Measurements from ENCODE around the gene SLC4A3.

The SLC4A3 gene

DNA sequence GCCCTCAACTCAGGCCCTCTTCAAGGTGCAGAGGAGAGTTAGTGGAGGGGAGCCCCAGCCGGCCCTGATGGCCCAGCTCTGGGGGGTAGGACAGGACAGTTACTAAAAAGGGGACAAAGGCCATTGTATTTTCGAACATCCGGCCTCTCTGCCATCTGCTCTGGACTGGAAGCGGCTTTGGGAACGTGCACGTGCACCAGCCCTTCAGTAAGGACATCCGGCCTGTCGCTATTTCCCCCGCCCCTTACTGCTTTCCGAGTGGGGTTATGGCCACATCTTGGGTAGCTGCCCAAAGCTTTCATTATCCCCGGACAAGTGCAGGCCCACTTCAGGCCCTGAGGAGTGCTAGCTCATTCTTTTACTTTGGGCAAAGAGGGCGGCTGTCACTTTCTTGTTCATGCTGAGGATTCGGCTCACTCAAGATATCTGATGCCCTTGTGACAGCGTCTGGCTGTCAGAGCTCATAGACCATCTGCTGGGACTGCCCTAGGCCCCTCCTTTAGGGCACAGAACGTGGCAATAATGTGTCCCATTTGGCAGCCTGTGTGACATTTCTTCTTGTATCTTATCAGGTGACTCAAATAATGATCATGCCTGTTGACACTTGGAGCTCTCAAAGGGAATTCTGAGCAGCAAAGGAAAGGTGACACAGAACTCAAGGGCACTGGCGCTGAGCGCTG is 17.5 kb downstream of the SLC4A3 start:
- TF ChIP-seq, protein P1, sequence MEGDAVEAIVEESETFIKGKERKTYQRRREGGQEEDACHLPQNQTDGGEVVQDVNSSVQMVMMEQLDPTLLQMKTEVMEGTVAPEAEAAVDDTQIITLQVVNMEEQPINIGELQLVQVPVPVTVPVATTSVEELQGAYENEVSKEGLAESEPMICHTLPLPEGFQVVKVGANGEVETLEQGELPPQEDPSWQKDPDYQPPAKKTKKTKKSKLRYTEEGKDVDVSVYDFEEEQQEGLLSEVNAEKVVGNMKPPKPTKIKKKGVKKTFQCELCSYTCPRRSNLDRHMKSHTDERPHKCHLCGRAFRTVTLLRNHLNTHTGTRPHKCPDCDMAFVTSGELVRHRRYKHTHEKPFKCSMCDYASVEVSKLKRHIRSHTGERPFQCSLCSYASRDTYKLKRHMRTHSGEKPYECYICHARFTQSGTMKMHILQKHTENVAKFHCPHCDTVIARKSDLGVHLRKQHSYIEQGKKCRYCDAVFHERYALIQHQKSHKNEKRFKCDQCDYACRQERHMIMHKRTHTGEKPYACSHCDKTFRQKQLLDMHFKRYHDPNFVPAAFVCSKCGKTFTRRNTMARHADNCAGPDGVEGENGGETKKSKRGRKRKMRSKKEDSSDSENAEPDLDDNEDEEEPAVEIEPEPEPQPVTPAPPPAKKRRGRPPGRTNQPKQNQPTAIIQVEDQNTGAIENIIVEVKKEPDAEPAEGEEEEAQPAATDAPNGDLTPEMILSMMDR (tag by site-specific recombination; IDR thresholded peaks at IDR 0.05) = no peak
- TF ChIP-seq ZNF184 (tag by site-specific recombination; IDR thresholded peaks at IDR 0.05) = no peak
- Histone ChIP-seq H3K9me3 (ENCODE audit: control insufficient read depth, insufficient read depth, low read depth, low read length) (no peaks in the 10 kb centered on the region), H3K4me1 (ENCODE audit: control insufficient read depth, insufficient read depth, low read length) (no peaks in the 10 kb centered on the region), H3K27ac (ENCODE audit: extremely low read depth, low read depth, low read length) (no peak overlapping the region), H3K4me3 (ENCODE audit: low read depth, low read length) (no peak overlapping the region), H3K36me3 (ENCODE audit: control insufficient read depth in 2 of 2, insufficient read depth in 1 of 2, low read length in 2 of 2) (peaks cover 0 to 5% of the 10 kb centered on the region in 2 experiments; a peak in 1 of 3 replicates)
- POLR2A ChIA-PET = interaction anchor here (2.1 kb wide), 1 partner anchor 74 kb away, joined by 5 read pairs; the partner anchor contains the start of gene OBSL1
- CTCF ChIA-PET = interaction anchor here (0.6 to 8.2 kb wide), 9 partner anchors 9 to 1199 kb away, joined by 3 to 112 read pairs (median 3); partner anchors contain the start of genes CHPF and TMEM198

DNA sequence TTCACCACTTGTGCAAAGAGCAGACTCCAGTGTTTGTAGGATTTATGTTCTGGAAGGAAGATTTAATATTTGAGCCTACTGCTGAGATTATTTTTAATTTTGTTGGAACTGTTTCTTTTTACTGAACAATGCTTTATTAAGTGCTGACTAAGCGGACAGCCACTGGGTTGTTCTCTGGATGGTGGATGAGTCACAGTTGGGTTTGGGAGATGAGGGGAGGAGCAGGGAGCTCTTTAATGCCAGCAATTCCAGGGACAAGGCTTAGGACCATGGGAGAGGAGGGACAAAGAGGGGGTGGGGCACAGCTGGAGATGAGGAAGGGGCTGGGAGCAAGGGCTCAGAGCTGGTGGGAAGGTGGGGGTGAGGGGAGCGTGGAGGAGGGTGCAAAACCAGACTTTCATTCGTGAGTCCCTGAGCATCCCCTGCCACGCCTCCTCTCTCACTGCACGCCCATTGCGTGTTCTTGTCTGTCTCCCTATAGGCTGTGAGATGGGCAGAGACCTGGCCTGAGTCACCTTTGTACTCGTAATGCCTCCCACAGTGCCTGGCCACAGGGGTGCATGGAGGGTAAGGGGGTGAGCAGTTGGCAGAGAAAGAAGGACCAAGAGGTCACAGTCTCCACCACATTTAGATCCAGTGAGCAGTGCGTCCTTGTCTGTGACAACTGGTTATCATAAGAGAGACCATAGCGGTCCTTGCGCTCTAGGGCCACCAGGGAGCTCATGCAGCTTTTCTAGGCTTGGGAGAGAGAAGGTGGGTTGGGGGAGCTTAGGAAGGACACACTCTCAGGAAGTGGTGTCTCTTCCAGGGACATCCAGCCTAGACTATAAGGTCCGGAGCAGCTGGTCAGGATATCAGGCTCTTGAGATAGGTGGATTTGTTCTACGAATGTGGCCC is 18.4 kb downstream of the SLC4A3 start:
- ChIA-PET POLR2A (interaction anchor here (2.1 kb wide), 1 partner anchor 75 kb away, joined by 5 read pairs; the partner anchor contains the start of gene OBSL1), CTCF (interaction anchor here (0.5 to 8.2 kb wide), 8 partner anchors 8 to 104 kb away, joined by 3 to 112 read pairs (median 4); partner anchors contain the start of genes CHPF and TMEM198)
- Histone ChIP-seq H3K4me1 (ENCODE audit: control insufficient read depth, insufficient read depth, low read length) (no peaks in the 10 kb centered on the region), H3K4me3 (ENCODE audit: low read depth, low read length) (no peak overlapping the region), H3K36me3 (ENCODE audit: control insufficient read depth in 2 of 2, insufficient read depth in 1 of 2, low read length in 2 of 2) (peaks cover 0 to 3% of the 10 kb centered on the region in 2 experiments; a peak in 1 of 3 replicates), H3K9me3 (ENCODE audit: control insufficient read depth, insufficient read depth, low read depth, low read length) (no peaks in the 10 kb centered on the region), H3K27ac (ENCODE audit: extremely low read depth, low read depth, low read length) (no peak overlapping the region)
- TF ChIP-seq KLF9 (tag by site-specific recombination; IDR thresholded peaks at IDR 0.05; ENCODE audit: low read depth) (peak; percentile 34; the same call in 1 of the 2 replicates), SETDB1 (IDR thresholded peaks at IDR 0.05; ENCODE audit: insufficient read length, low read length) (no peak), ZNF155 (tag by site-specific recombination; IDR thresholded peaks at IDR 0.05) (no peak), ZIC2 (tag by site-specific recombination; IDR thresholded peaks at IDR 0.05) (no peak), OVOL3 (tag by site-specific recombination; IDR thresholded peaks at IDR 0.05) (no peak), SP2 (tag by site-specific recombination; IDR thresholded peaks at IDR 0.05) (peak; percentile 22; the same call in 1 of the 2 replicates), MZF1 (tag by site-specific recombination; IDR thresholded peaks at IDR 0.05; ENCODE audit: borderline replicate concordance) (no peak), ZFP3 (tag by site-specific recombination; IDR thresholded peaks at IDR 0.05; ENCODE audit: low read depth) (no peak), ZNF138 (tag by site-specific recombination; IDR thresholded peaks at IDR 0.05; ENCODE audit: borderline replicate concordance) (no peak), ZNF366 (tag by site-specific recombination; conservative IDR thresholded peaks at IDR 0.05) (no peak), PRDM1 (tag by site-specific recombination; IDR thresholded peaks at IDR 0.05) (no peak), ZNF677 (tag by site-specific recombination; IDR thresholded peaks at IDR 0.05) (no peak), ZFHX2 (tag by site-specific recombination; conservative IDR thresholded peaks at IDR 0.05) (0 out of 2 replicates have a peak, but pooled peaks have one; percentile 20), ZBTB20 (tag by site-specific recombination; IDR thresholded peaks at IDR 0.05) (no peak), ZBTB48 (tag by site-specific recombination; IDR thresholded peaks at IDR 0.05) (no peak)
- TF ChIP-seq, protein P2, sequence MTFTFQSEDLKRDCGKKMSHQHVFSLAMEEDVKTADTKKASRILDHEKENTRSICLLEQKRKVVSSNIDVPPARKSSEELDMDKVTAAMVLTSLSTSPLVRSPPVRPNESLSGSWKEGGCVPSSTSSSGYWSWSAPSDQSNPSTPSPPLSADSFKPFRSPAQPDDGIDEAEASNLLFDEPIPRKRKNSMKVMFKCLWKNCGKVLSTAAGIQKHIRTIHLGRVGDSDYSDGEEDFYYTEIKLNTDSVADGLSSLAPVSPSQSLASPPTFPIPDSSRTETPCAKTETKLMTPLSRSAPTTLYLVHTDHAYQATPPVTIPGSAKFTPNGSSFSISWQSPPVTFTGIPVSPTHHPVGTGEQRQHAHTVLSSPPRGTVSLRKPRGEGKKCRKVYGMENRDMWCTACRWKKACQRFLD (tag by site-specific recombination; IDR thresholded peaks at IDR 0.05) = no peak
- TF ChIP-seq, protein P3, sequence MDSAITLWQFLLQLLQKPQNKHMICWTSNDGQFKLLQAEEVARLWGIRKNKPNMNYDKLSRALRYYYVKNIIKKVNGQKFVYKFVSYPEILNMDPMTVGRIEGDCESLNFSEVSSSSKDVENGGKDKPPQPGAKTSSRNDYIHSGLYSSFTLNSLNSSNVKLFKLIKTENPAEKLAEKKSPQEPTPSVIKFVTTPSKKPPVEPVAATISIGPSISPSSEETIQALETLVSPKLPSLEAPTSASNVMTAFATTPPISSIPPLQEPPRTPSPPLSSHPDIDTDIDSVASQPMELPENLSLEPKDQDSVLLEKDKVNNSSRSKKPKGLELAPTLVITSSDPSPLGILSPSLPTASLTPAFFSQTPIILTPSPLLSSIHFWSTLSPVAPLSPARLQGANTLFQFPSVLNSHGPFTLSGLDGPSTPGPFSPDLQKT (IDR thresholded peaks at IDR 0.05; ENCODE audit: borderline replicate concordance, low read depth, low read length) = no peak
- TF ChIP-seq, protein P4, sequence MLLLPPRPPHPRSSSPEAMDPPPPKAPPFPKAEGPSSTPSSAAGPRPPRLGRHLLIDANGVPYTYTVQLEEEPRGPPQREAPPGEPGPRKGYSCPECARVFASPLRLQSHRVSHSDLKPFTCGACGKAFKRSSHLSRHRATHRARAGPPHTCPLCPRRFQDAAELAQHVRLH (tag by site-specific recombination; IDR thresholded peaks at IDR 0.05) = no peak
- TF ChIP-seq, protein P5, sequence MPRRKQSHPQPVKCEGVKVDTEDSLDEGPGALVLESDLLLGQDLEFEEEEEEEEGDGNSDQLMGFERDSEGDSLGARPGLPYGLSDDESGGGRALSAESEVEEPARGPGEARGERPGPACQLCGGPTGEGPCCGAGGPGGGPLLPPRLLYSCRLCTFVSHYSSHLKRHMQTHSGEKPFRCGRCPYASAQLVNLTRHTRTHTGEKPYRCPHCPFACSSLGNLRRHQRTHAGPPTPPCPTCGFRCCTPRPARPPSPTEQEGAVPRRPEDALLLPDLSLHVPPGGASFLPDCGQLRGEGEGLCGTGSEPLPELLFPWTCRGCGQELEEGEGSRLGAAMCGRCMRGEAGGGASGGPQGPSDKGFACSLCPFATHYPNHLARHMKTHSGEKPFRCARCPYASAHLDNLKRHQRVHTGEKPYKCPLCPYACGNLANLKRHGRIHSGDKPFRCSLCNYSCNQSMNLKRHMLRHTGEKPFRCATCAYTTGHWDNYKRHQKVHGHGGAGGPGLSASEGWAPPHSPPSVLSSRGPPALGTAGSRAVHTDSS (tag by site-specific recombination; IDR thresholded peaks at IDR 0.05) = no peak
- TF ChIP-seq, protein P6, sequence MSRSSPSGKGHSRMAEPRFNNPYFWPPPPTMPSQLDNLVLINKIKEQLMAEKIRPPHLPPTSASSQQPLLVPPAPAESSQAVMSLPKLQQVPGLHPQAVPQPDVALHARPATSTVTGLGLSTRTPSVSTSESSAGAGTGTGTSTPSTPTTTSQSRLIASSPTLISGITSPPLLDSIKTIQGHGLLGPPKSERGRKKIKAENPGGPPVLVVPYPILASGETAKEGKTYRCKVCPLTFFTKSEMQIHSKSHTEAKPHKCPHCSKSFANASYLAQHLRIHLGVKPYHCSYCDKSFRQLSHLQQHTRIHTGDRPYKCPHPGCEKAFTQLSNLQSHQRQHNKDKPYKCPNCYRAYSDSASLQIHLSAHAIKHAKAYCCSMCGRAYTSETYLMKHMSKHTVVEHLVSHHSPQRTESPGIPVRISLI (tag by site-specific recombination; IDR thresholded peaks at IDR 0.05) = no peak
- TF ChIP-seq, protein P7, sequence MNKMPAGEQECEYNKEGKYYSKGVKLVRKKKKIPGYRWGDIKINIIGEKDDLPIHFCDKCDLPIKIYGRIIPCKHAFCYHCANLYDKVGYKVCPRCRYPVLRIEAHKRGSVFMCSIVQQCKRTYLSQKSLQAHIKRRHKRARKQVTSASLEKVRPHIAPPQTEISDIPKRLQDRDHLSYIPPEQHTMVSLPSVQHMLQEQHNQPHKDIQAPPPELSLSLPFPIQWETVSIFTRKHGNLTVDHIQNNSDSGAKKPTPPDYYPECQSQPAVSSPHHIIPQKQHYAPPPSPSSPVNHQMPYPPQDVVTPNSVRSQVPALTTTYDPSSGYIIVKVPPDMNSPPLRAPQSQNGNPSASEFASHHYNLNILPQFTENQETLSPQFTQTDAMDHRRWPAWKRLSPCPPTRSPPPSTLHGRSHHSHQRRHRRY (tag by site-specific recombination; IDR thresholded peaks at IDR 0.05) = no peak

Measured in HEK293 (cell line).